ENCODE results near the gene FAM168A. TPM values are rescaled to one million over a fixed set of nuclear protein-coding genes. Genes with fewer than 3 reads are reported as not detected.

The FAM168A gene
- total RNA-seq, 4 donors from 2014 or later, result 28.8 to 53.5 (median 30.6) TPM

DNA sequence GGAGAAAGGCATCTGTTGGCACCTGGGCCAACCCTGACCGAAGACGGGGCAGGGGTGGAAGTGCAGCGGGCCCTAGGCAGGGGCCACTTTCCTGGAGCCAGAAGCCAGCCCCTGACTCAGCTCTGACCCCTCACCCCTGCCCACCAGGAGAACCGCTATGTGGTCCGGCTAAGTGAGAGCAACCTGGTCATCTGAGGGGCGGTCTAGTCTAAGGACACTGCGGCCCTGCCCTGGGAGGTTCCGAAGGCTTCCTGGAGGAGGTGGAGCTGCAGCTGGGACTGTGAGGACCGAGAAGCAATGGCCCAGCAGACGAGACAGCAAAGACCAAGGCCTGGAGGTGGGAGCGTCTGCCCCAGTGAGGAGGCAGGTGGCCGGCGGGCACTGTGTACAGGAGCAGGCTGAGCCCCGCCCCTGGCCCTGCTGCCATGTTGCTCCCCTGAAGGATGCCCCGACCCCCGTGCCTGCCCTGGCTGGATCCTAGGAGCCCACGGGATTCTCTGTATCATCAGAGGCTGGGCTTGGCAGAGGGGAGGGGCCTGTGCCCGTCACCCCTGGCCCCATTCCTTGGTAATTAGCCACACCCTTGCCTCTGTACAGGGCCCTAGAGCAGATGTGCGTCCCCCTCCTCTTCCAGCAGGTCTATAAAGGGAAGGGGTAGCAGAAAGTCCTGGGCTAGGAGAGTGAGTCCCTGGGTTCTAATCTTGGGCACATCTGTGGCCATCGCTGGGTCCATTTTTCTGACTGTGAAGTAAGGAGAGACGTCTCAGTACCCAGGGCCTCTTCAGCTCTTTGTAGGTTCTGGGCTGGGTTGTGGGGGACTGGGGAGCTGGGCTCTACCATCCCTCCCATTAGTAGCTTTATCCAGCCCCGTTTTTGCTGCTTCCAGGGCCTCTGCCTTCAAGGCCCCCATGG is 202.4 kb downstream of the FAM168A start:
- no peak for DNase-seq (ENCODE audit: low spot score in 2 of 2)
- H3K27me3 ChIP-seq, result no peaks in the 10 kb centered on the region
- no peak overlapping the region for H3K4me3 ChIP-seq
- H3K27ac ChIP-seq, result no peak overlapping the region
- 77 to 79% methylated on average over 15 to 20 of the region's 22 CpGs for WGBS, 2 donors
- H3K36me3 ChIP-seq, result peaks cover 0 to 3% (median 0%) of the 10 kb centered on the region in 3 donors
- peaks cover 0 to 23% (median 3%) of the 10 kb centered on the region in 4 donors for H3K4me1 ChIP-seq
- no peaks in the 10 kb centered on the region for H3K9me3 ChIP-seq
- TF ChIP-seq, protein P1, sequence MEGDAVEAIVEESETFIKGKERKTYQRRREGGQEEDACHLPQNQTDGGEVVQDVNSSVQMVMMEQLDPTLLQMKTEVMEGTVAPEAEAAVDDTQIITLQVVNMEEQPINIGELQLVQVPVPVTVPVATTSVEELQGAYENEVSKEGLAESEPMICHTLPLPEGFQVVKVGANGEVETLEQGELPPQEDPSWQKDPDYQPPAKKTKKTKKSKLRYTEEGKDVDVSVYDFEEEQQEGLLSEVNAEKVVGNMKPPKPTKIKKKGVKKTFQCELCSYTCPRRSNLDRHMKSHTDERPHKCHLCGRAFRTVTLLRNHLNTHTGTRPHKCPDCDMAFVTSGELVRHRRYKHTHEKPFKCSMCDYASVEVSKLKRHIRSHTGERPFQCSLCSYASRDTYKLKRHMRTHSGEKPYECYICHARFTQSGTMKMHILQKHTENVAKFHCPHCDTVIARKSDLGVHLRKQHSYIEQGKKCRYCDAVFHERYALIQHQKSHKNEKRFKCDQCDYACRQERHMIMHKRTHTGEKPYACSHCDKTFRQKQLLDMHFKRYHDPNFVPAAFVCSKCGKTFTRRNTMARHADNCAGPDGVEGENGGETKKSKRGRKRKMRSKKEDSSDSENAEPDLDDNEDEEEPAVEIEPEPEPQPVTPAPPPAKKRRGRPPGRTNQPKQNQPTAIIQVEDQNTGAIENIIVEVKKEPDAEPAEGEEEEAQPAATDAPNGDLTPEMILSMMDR (IDR thresholded peaks at IDR 0.05), result no peak
- TF ChIP-seq EP300 (IDR thresholded peaks at IDR 0.05) (no peak), POLR2A (IDR thresholded peaks at IDR 0.05) (no peak)

DNA sequence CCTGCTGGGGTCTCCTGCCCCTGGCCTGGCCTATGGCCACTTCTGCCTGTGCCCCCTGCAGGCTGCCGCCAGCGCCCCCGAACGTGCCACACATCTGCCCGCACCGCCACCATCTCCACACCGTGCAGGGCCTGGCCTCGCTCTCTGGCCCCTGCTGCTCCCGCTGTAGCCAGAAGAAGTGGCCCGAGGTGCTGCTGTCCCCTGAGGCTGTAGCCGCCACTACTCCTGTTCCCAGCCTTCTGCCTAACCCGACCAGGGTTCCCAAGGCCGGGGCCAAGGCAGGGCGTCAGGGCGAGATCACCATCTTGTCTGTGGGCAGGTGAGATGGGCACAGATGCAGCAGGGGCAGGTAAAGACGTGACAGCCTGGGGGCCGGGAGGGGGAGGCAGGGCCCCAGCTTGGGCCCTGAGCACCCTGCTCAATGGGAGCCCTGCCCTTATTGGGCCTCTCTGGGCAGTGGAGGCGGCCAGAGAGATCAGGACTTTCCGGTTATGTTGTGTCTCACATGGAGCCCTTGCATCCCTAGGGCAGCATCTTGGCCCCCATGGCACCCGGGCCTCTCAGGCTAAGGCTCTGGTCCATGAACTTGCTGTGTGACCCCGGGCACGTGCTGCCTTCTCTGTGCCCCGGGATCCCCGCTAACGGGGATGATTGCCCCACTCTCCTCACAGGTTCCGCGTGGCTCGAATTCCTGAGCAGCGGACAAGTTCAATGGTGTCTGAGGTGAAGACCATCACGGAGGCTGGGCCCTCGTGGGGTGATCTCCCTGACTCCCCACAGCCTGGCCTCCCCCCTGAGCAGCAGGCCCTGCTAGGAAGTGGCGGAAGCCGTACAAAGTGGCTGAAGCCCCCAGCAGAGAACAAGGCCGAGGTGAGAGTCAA is 203.3 kb downstream of the FAM168A start:
- Histone ChIP-seq H3K27ac (no peak overlapping the region), H3K9me3 (no peaks in the 10 kb centered on the region), H3K4me3 (no peak overlapping the region), H3K27me3 (no peaks in the 10 kb centered on the region), H3K36me3 (peaks cover 0 to 3% (median 0%) of the 10 kb centered on the region in 3 donors), H3K4me1 (peaks cover 0 to 29% (median 3%) of the 10 kb centered on the region in 4 donors)
- 87 to 95% methylated on average over 33 to 34 of the region's 34 CpGs for WGBS, 2 donors
- TF ChIP-seq, protein P1 (IDR thresholded peaks at IDR 0.05), result no peak
- TF ChIP-seq POLR2A (IDR thresholded peaks at IDR 0.05) (no peak), EP300 (IDR thresholded peaks at IDR 0.05) (no peak)
- DNase-seq (ENCODE audit: low spot score in 2 of 2), result no peak

DNA sequence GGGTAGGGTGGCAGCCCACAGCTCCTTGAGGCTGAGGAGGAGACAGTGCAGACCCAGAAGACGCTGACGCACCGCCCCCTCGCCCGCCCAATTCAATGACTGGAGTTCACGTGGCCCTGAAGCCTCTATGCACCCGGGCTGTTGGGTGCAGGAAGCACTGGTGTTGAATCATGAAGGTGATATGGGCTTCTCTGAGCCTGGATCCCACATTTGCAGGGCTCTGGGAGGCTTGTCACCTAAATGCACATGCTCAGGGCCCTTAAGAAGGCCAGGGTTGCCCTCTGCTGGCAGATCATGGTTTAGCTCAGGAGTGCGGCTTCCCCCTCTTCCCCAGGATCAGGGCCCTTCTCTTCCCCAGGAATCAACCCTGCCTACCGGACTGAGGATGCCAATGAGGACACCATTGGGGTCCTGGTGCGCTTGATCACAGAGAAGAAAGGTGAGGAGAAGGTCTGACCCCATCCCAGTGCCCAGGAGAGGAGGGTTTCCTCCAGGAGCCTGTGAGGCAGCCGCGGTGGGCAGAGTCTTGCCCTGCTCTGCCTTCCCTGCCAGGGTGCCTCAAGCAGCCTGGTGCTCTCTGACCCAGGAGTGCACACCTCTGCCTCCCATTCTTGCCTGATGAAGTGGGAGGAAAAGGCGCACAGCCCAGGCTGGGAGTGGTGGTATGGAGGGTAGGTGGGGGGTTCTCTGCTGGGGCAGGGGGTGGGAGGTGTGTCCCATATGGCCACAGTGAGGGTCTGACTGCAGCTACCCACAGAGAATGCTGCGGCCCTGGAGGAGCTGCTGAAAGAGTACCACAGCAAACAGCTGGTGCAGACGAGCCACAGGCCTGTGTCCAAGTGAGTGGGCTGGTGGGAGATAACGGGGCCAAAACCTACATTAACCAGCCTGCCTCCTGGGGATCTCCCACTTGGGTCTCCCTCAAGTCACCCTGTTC is 204.2 kb downstream of the FAM168A start:
- TF ChIP-seq, protein P1 (IDR thresholded peaks at IDR 0.05), result peak; percentile 65 to 90 (median 68)
- TF ChIP-seq POLR2A (IDR thresholded peaks at IDR 0.05) (no peak), EP300 (IDR thresholded peaks at IDR 0.05) (no peak)
- WGBS, 2 donors, result 68 to 71% methylated on average over 10 to 16 of the region's 16 CpGs
- Histone ChIP-seq H3K4me1 (peaks cover 0 to 29% (median 2%) of the 10 kb centered on the region in 4 donors), H3K27me3 (no peaks in the 10 kb centered on the region), H3K27ac (no peak overlapping the region), H3K36me3 (peaks cover 0 to 3% (median 0%) of the 10 kb centered on the region in 3 donors), H3K4me3 (no peak overlapping the region), H3K9me3 (no peaks in the 10 kb centered on the region)
- DNase-seq (ENCODE audit: low spot score in 2 of 2), result peak; percentile 59 to 79

GRCh38 chr11:73393011-73393380 is 204.9 kb downstream of the FAM168A start:
- H3K9me3 ChIP-seq, result no peaks in the 10 kb centered on the region
- no peak overlapping the region for H3K27ac ChIP-seq
- TF ChIP-seq POLR2A (IDR thresholded peaks at IDR 0.05), result no peak
- no peak for TF ChIP-seq EP300 (IDR thresholded peaks at IDR 0.05)
- TF ChIP-seq, protein P1 (IDR thresholded peaks at IDR 0.05), result no peak
- H3K27me3 ChIP-seq, result no peaks in the 10 kb centered on the region
- peaks cover 0 to 30% (median 2%) of the 10 kb centered on the region in 4 donors for H3K4me1 ChIP-seq
- WGBS, 2 donors, result 90 to 91% methylated on average over 7 of the region's 7 CpGs
- DNase-seq (ENCODE audit: low spot score in 2 of 2), result no peak
- peaks cover 0 to 3% (median 0%) of the 10 kb centered on the region in 3 donors for H3K36me3 ChIP-seq
- H3K4me3 ChIP-seq, result no peak overlapping the region

Measured in tibial nerve (tissue), 4 donors.